ENCODE results near the gene RMDN2. TPM values are rescaled to one million over a fixed set of nuclear protein-coding genes. Genes with fewer than 3 reads are reported as not detected.

RMDN2 gene
- polyA plus RNA-seq, 2 of the 4 experiments (the other 2 are of a cell fraction) = 4.6 to 6.9 TPM

DNA sequence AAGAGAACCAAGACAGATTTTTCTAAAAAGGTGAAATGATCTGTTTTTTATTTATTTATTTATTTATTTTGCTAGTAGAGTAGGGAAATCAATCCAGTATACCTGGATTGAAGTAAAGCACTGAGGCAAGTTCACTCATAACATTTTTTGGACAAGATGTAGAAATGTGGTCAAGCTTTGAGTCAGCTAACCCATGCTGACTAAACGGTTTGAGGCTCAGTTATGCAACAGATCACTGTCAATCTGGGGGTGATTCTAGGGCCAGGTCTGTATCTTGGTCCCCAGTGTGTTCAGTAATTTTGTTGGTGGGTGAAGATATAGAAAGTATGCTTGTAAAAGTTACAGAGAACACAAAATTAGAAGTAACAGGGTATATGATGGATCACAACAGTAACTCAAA, 60.2 kb downstream of the RMDN2 start (continued):
- TF ChIP-seq TFCP2L1 (CRISPR knock-in tag; IDR thresholded peaks at IDR 0.05) (no peak), ESRRA (IDR thresholded peaks at IDR 0.05; ENCODE audit: borderline replicate concordance, low read length) (no peak), FOXS1 (CRISPR knock-in tag; IDR thresholded peaks at IDR 0.05) (no peak)

DNA sequence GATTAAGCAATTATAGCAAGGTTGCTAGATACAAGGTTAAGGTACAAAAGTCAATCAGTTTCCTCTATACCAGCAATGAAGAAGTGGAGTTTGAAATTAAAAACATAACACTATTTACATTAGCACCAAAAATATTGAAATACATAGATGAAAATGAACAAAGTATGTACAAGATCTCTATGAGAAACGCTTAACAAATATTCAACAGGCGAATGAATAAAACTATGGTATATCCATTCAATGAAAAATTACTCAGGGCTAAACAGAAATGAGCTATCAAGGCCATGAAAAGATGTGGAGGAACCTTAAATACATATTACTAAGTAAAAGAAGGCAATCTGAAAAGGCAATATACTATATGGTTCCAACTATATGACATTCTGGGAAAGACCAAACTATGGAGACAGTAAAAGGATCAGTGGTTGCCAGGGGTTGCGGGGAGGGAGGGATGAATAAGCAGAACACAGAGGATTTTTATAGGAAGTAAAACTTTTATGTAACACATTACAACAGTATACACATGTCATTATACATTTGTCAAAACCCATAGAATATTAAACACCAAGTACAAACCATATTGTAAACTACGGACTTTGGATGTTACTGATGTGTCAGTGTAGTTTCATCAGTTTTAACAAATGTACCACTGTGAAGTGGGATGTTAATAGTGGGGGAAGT, 62.1 kb downstream of the RMDN2 start:
- FAIRE-seq = no peak
- Histone ChIP-seq H3K9me3 (no peaks in the 10 kb centered on the region), H3K4me2 (no peak overlapping the region), H3K27ac (no peak overlapping the region), H3K4me1 (peaks cover 6% of the 10 kb centered on the region; the same call in 1 of the 3 replicates), H3K4me3 (no peak overlapping the region)
- TF ChIP-seq, protein P1, sequence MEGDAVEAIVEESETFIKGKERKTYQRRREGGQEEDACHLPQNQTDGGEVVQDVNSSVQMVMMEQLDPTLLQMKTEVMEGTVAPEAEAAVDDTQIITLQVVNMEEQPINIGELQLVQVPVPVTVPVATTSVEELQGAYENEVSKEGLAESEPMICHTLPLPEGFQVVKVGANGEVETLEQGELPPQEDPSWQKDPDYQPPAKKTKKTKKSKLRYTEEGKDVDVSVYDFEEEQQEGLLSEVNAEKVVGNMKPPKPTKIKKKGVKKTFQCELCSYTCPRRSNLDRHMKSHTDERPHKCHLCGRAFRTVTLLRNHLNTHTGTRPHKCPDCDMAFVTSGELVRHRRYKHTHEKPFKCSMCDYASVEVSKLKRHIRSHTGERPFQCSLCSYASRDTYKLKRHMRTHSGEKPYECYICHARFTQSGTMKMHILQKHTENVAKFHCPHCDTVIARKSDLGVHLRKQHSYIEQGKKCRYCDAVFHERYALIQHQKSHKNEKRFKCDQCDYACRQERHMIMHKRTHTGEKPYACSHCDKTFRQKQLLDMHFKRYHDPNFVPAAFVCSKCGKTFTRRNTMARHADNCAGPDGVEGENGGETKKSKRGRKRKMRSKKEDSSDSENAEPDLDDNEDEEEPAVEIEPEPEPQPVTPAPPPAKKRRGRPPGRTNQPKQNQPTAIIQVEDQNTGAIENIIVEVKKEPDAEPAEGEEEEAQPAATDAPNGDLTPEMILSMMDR (IDR thresholded peaks at IDR 0.05) = no peak
- no peak for TF ChIP-seq KDM1A (IDR thresholded peaks at IDR 0.05; ENCODE audit: low read depth)
- TF ChIP-seq, protein P2, sequence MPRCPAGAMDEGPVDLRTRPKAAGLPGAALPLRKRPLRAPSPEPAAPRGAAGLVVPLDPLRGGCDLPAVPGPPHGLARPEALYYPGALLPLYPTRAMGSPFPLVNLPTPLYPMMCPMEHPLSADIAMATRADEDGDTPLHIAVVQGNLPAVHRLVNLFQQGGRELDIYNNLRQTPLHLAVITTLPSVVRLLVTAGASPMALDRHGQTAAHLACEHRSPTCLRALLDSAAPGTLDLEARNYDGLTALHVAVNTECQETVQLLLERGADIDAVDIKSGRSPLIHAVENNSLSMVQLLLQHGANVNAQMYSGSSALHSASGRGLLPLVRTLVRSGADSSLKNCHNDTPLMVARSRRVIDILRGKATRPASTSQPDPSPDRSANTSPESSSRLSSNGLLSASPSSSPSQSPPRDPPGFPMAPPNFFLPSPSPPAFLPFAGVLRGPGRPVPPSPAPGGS (IDR thresholded peaks at IDR 0.05) = no peak
- TF ChIP-seq HEYL (CRISPR knock-in tag; IDR thresholded peaks at IDR 0.05) = no peak
- TF ChIP-seq, protein P3, sequence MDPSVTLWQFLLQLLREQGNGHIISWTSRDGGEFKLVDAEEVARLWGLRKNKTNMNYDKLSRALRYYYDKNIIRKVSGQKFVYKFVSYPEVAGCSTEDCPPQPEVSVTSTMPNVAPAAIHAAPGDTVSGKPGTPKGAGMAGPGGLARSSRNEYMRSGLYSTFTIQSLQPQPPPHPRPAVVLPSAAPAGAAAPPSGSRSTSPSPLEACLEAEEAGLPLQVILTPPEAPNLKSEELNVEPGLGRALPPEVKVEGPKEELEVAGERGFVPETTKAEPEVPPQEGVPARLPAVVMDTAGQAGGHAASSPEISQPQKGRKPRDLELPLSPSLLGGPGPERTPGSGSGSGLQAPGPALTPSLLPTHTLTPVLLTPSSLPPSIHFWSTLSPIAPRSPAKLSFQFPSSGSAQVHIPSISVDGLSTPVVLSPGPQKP (IDR thresholded peaks at IDR 0.05; ENCODE audit: low read depth, low read length) = no peak
- TF ChIP-seq JUNB (IDR thresholded peaks at IDR 0.05) = no peak
- TF ChIP-seq, protein P4, sequence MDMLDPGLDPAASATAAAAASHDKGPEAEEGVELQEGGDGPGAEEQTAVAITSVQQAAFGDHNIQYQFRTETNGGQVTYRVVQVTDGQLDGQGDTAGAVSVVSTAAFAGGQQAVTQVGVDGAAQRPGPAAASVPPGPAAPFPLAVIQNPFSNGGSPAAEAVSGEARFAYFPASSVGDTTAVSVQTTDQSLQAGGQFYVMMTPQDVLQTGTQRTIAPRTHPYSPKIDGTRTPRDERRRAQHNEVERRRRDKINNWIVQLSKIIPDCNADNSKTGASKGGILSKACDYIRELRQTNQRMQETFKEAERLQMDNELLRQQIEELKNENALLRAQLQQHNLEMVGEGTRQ (IDR thresholded peaks at IDR 0.05) = no peak
- no peak for TF ChIP-seq NR3C1 (IDR thresholded peaks at IDR 0.05)
- TF ChIP-seq FOSB (CRISPR knock-in tag; IDR thresholded peaks at IDR 0.05) = no peak
- no peak for TF ChIP-seq CHD2 (IDR thresholded peaks at IDR 0.05; ENCODE audit: low read length, partially characterized antibody)
- TF ChIP-seq TP53 (CRISPR knock-in tag; IDR thresholded peaks at IDR 0.05) = no peak
- TF ChIP-seq NFE2L2 (conservative IDR thresholded peaks at IDR 0.05; ENCODE audit: low read length) = no peak
- no peak for TF ChIP-seq RAD21 (conservative IDR thresholded peaks at IDR 0.05 in 1 of 2, IDR thresholded peaks at IDR 0.05 in 1 of 2)
- no peak for TF ChIP-seq PHF8 (IDR thresholded peaks at IDR 0.05; ENCODE audit: borderline replicate concordance, low read depth)
- no peak for TF ChIP-seq SMC3 (IDR thresholded peaks at IDR 0.05)
- TF ChIP-seq ESRRA (IDR thresholded peaks at IDR 0.05; ENCODE audit: borderline replicate concordance, low read length) = no peak
- TF ChIP-seq, protein P5, sequence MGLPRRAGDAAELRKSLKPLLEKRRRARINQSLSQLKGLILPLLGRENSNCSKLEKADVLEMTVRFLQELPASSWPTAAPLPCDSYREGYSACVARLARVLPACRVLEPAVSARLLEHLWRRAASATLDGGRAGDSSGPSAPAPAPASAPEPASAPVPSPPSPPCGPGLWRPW (IDR thresholded peaks at IDR 0.05) = no peak
- TF ChIP-seq CBX8 (IDR thresholded peaks at IDR 0.05) = no peak
- POLR2A ChIA-PET = interaction anchor here (0.9 to 1.0 kb wide), 2 partner anchors 88 to 89 kb away, joined by 3 read pairs; no protein-coding TSS in a partner anchor
- CTCF ChIA-PET = interaction anchor here (1.6 to 3.9 kb wide), 2 partner anchors 11 to 287 kb away, joined by 3 to 27 read pairs; no protein-coding TSS in a partner anchor
- 97% methylated on average over 4 of the region's 4 CpGs for WGBS (ENCODE audit: missing lambda C conversion rate)
- no peak for DNase-seq (ENCODE audit: low read depth in 1 of 2, low spot score in 1 of 2)
- ATAC-seq = no peak
